GM12891 (cell line): Measurements from ENCODE around the gene SLC66A2.

ENCODE experiments used
- DNase-seq: peaks from one replicate; pipeline ENCODE4 v3.0.0; 2011; ENCODE audit warnings: low spot score; ENCODE audit not compliant: insufficient read length
- FAIRE-seq: peaks from 2 replicates; lab custom pipeline; 2011; peaks lifted over from hg19 to GRCh38; lab: Jason Lieb, UNC
- PAX5 ChIP-seq: IDR thresholded peaks from 2 replicates; pipeline ENCODE4 v1.6.1; 2011; ENCODE audit warnings: low read length, moderate library complexity, mild to moderate bottlenecking; ENCODE audit not compliant: insufficient read depth, severe bottlenecking
- POLR2A ChIP-seq: IDR thresholded peaks from 2 replicates; pipeline ENCODE4 v1.6.1; 2011; ENCODE audit warnings: low read depth, low read length, control low read depth
- POLR2AphosphoS5 ChIP-seq: IDR thresholded peaks from 2 replicates; pipeline ENCODE4 v1.6.1; 2011; ENCODE audit warnings: low read depth, low read length, control low read depth
- POU2F2 ChIP-seq: IDR thresholded peaks from 2 replicates; pipeline ENCODE4 v1.6.1; 2011; ENCODE audit warnings: low read depth, mild to moderate bottlenecking, control low read depth, low read length, moderate library complexity
- SPI1 ChIP-seq: IDR thresholded peaks from 2 replicates; pipeline ENCODE4 v1.6.1; 2011; ENCODE audit warnings: low read depth, low read length, control low read depth
- TAF1 ChIP-seq: IDR thresholded peaks from 2 replicates; pipeline ENCODE4 v1.6.1; 2011; ENCODE audit warnings: low read depth, low read length, control low read depth

Gene SLC66A2

DNA sequence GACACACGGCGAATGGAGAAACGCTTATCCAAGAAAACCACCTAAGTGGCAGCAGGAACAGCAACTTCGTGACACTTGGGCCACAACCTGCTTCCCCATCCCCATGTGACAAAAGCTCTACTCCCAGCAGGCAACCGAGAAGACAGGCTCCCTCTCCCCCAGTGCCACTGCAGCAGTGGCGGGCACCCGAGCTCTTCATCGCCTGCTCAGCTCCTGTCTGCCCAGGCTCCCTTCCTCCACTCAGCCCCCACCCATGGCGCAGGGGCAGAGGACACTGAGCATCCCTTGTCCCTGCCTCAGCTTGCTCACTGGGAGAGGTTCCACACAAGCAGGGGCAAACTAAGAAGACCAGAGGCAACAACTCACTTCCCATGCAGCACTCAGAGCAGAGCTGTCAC is 22.9 kb downstream of the SLC66A2 start:
- DNase-seq (no peak), FAIRE-seq (no peak)
- TF ChIP-seq POLR2AphosphoS5 (no peak), TAF1 (no peak), PAX5 (no peak), POU2F2 (no peak), POLR2A (no peak), SPI1 (no peak)

DNA sequence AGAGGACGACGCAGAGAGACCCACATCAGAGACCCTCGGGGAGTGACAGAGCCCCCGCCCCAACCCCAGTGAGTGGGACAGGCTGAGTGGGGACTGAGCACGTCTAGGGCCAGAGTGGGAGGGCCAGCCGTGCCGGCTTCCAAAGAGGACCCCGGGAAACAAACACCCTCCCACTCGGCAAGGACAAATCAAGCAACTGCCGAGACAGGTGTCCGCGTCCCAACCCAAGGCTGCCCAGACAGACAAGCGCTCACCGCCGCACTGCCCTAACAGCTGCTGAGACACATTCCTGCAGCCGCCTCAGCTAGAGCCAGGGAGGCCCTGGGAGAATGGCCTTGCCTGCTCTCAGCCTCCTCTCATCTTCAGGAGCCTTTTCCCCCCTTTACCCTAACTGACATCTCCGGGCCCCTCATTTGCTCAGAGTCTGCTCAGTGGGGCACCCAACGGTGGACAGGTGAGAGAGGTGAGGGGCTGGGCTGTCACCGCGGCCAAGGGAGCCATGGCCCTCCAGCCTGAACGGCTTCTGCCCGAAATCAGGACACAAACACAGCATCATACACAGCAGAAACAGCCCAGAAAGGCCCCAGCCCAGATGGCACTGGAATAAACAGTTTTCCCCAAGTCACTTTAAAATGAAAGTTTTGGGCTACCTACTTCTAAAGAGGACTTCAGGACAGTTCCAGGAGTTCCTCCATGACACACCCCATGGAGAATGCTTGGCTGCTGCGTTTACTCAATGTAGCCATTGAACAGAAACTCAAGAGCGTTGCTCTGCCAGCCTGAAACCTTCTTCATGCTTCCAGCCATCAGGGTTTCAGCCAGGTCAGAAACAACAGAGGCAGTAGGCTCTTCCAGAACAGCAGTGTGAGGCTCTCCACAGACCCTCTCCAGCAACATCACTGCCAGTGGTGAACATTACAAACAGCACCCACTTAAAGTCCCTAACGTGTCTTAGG is 23.6 kb downstream of the SLC66A2 start:
- no peak for FAIRE-seq
- TF ChIP-seq PAX5 (no peak), POLR2A (no peak), POU2F2 (no peak), TAF1 (no peak), SPI1 (no peak), POLR2AphosphoS5 (no peak)
- DNase-seq = no peak

- no peak for TF ChIP-seq TAF1
- TF ChIP-seq SPI1 = no peak
- TF ChIP-seq POLR2A = no peak
- TF ChIP-seq PAX5 = no peak
- TF ChIP-seq POU2F2 = no peak
- no peak for TF ChIP-seq POLR2AphosphoS5
- FAIRE-seq (no peak), DNase-seq (no peak)
Observed at GRCh38 chr18:79926715-79927606, 24.5 kb downstream of the SLC66A2 start.

GRCh38 chr18:79926306-79926705 is 25.1 kb downstream of the SLC66A2 start:
- TF ChIP-seq SPI1 = no peak
- TF ChIP-seq POLR2AphosphoS5 = no peak
- no peak for TF ChIP-seq POLR2A
- TF ChIP-seq TAF1 = no peak
- TF ChIP-seq POU2F2 = no peak
- TF ChIP-seq PAX5 = no peak
- FAIRE-seq (no peak), DNase-seq (no peak)

DNA sequence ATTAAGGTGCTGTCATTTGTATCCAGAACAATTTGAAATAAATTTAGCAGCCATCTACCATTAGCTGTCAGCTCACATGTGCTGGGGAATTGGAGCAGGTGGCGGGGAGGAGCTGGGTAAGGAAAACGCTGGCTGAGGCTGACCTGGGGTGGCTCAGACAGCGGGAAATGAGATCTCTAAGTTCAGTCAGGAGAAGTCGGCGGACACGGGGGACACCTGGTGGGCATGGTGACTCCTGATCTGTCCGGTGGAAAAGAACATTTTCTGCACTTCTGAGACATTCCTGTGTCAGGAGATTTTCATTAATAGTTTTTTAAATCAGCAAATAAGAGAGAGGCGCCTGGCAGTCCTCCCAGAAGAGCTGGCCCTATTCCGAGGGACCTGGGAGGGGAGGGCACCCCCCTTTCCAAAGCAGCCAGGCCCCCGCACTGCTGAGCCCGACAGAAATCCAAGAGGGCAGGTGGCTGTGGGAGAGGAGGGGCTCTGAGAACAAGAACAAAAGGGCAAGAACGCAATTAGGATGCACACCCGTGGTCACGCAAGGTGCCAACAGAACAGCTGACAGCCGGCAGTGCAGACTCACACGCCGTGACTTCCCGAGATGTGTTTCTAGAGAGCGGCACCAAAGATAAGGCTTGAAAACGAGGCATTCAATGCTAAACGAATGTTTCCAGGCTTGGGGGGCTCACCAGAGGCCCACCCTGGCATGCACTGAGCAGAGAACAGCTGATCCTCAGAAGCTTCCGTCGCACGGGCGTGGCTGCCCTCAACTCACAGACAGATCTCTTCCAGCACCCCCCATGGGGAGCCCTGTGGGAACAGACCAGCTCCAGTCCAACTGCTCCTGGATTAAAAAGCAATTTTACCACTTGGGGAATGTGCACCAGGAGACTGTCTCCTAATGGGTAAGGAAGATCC is 26.4 kb downstream of the SLC66A2 start:
- DNase-seq = no peak
- FAIRE-seq = no peak

DNA sequence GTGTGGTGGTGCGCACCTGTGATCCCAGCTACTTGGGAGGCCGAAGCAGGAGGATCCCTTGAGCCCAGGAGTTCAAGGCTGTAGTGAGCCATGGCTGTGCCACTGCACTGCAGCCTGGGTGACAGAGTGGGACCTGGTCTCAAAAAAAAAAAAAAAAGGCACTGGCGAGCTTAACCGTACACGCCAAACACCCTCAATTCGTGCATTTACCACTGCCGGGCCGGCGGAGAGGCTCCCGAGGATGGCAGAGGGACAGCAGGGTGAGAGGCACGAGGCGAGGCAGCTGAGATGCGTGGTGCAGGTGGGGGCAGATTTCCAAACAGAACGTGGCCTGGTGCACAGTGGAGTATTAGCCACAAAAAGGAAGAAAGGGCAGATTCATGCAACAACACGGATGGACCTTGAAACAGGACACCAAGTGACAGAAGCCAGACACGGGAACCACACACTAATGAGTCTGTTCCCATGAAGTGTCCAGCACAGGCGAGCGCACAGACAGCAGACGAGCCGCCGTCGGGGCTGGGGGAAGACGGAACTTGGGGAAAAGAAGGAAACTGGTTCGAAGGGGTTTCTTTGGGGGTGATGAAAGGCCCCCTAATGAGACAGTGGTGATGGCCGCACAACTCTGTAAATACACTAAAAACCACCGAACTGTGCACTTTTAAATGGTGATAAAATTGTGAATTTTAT is 27.4 kb downstream of the SLC66A2 start:
- DNase-seq = no peak
- no peak for TF ChIP-seq PAX5
- no peak for FAIRE-seq

More for the DNA sequence above, 26.4 kb downstream of the SLC66A2 start:
- no peak for TF ChIP-seq POLR2AphosphoS5
- TF ChIP-seq POLR2A = no peak
- TF ChIP-seq SPI1 = no peak
- TF ChIP-seq TAF1 = no peak

- no peak for DNase-seq
- no peak for TF ChIP-seq POLR2A
- TF ChIP-seq PAX5 = no peak
- no peak for TF ChIP-seq POU2F2
- TF ChIP-seq POLR2AphosphoS5 = no peak
- no peak for TF ChIP-seq SPI1
- no peak for TF ChIP-seq TAF1
- no peak for FAIRE-seq
Observed at GRCh38 chr18:79922971-79923411, 28.5 kb downstream of the SLC66A2 start.

GRCh38 chr18:79921984-79922965 is 29.2 kb downstream of the SLC66A2 start:
- FAIRE-seq = no peak
- TF ChIP-seq TAF1 (no peak), POU2F2 (no peak), PAX5 (no peak), SPI1 (no peak), POLR2A (no peak), POLR2AphosphoS5 (no peak)

More at GRCh38 chr18:79921984-79922965, 29.2 kb downstream of the SLC66A2 start:
- no peak for DNase-seq
